Purkinje cell (primary cell): ENCODE results near the gene CCDC87. TPM values are rescaled to one million over a fixed set of nuclear protein-coding genes. Genes with fewer than 3 reads are reported as not detected.

Experiments
- polyA plus RNA-seq: library from polyadenylated mRNA; unstranded; fragments of >200 nt; fragmentation: Nextera tagmentation; gene quantifications from 2 replicates; pipeline ENCODE4 v1.2.1, GENCODE V29; 2014

Gene CCDC87, protein sequence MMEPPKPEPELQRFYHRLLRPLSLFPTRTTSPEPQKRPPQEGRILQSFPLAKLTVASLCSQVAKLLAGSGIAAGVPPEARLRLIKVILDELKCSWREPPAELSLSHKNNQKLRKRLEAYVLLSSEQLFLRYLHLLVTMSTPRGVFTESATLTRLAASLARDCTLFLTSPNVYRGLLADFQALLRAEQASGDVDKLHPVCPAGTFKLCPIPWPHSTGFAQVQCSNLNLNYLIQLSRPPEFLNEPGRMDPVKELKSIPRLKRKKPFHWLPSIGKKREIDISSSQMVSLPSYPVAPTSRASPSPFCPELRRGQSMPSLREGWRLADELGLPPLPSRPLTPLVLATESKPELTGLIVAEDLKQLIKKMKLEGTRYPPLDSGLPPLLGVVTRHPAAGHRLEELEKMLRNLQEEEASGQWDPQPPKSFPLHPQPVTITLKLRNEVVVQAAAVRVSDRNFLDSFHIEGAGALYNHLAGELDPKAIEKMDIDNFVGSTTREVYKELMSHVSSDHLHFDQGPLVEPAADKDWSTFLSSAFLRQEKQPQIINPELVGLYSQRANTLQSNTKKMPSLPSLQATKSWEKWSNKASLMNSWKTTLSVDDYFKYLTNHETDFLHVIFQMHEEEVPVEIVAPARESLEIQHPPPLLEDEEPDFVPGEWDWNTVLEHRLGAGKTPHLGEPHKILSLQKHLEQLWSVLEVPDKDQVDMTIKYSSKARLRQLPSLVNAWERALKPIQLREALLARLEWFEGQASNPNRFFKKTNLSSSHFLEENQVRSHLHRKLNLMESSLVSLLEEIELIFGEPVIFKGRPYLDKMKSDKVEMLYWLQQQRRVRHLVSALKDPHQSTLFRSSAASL
- not detected in 2 replicates for polyA plus RNA-seq

DNA sequence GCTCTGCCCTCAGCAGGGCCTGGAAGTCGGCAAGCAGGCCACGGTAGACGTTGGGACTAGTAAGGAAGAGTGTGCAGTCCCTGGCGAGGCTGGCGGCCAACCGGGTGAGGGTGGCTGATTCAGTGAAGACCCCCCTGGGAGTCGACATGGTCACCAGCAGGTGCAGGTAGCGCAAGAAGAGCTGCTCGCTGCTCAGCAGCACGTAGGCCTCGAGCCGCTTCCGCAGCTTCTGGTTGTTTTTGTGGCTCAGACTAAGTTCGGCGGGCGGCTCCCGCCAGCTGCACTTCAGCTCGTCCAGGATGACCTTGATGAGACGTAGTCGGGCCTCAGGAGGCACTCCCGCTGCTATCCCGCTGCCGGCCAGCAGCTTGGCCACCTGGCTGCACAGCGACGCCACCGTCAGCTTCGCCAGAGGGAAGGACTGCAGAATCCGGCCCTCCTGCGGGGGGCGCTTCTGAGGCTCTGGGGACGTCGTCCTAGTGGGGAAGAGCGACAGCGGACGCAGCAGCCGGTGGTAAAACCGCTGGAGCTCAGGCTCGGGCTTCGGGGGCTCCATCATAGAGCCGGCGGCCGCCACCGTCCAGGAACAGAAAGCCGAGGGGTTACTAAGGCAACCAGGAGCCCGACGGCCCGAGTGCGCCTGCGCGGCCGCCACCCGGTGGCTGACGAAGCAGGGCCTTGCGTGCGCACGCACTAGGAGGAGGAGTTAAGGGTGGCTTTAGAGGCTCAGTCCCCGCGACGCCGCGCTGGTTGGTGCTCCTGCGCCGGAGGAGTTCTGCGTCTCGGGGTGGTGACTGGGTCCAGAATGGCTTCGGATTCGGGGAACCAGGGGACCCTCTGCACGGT lies at the start of gene CCDC87, which contains the start of gene CCS:
CCDC87 (minus strand) TSS at position 607 of the 846 bp plus-strand sequence; CDS start at position 559, 48 bp downstream.
CCS (plus strand) TSS at position 729 of the 846 bp plus-strand sequence; CDS start at position 806, 77 bp downstream.

DNA sequence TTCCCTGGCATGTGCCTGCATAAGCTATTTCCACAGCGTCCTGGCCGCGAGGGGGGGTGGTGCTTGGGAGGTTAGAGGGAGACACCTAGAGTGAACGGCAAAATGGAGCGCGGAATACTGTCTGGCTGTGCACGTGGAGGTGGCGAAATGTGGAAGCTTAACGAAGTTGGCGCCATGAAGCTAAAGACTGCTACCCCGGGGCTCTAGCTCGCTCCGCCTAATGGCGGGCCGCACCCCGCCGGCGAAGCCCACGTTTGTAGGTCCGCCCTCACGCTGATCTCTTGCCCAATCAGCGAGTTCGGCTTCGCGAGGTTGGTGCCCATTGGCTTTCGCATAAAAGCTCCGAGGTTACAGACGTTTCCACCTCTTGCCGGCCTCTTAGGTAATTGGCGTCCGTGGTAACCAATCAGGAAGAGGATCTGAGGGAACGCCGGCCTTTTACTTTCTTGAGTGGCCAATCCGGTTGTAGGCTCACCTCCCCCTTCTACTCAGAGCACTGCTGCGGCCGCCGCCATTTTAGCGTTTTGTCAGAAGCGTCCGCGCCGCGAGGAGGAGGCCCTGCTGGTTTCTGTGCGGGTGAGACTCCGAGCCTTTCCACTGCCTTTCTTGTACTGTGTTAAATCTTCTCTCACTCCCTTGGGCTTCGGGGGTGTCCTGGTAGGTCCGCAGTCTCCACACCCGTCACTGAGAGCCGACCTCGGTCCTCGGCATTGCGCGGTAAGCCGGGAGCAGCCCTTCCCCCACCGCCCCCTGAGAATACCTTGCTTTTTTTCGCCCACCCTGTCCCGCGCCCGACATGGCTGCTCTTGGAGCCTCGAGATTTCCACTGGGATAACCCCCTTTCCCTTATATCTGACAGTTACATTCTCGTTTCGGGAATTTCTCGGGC lies 45.6 kb upstream of the CCDC87 start, which contains the start of gene RBM4:
RBM4 (plus strand) TSS at position 527 of the 889 bp plus-strand sequence. CDS start 1,009 bp downstream, outside the sequence.

DNA sequence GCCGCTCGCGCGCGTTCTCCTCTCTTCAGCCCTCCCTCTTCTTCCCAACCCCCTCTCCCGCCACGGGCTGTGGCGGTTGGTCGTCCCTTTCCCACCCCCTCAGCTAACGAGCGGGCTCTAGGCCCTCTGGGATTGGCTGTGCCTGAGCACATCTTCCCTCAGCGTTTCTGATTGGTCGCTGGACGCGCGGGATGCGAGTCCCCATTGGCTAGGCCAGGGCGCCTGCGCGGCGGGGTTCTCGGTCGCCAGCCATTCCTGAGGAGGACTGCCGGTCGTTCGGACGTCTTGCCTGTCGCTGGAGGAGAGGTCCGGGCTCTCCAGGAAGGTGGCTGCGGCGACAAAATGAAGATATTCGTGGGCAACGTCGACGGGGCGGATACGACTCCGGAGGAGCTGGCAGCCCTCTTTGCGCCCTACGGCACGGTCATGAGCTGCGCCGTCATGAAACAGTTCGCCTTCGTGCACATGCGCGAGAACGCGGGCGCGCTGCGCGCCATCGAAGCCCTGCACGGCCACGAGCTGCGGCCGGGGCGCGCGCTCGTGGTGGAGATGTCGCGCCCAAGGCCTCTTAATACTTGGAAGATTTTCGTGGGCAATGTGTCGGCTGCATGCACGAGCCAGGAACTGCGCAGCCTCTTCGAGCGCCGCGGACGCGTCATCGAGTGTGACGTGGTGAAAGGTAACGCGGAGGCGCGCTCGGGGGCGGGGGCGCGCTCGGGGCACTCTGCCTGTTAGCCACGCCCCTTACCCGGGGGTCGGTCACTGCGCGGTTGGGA lies 23.7 kb upstream of the CCDC87 start, which contains the start of gene RBM14:
RBM14 (plus strand) TSS at position 252 of the 776 bp plus-strand sequence; CDS start at position 343, 91 bp downstream.

DNA sequence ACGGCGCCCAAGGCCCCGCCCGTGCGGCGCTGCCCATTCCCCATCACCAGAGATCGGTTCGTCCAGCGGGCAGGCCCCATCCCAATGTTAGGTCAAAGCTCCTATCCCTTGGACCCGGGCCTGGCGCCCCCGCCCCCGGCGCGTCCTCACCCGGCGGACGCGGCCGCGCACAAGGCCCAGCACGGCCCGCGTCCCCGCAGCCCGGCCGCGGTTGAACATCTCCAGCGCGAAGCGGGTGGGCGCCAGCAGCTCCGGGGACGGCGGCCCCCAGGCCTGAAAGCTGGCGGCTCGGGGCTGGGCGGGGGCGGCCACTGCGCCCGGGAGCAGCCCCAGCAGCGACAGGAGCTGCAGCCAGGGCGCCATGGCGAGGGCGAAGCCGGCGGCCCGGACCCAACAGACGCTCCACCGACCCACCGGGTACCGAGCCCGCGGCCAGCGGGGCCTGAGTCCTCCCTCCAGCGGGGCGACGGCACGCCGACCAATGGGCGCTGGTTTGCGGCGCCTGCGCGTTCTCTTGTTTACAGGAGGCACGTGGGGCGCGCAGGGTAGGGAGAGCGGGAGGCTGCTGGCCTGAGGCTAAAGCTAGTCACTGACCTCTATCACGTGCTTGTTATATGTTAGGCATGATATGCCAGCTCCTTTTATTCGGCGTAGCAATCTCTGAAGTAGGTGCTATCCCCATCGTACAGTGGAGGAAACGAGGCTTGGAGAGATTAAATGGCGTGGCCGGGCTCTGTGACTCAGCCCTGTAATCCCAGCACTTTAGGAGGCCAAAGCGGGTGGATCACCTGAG lies 24.5 kb downstream of the CCDC87 start, which contains the start of gene CTSF:
CTSF (minus strand) TSS at position 483 of the 793 bp plus-strand sequence; CDS start at position 363, 120 bp downstream.

DNA sequence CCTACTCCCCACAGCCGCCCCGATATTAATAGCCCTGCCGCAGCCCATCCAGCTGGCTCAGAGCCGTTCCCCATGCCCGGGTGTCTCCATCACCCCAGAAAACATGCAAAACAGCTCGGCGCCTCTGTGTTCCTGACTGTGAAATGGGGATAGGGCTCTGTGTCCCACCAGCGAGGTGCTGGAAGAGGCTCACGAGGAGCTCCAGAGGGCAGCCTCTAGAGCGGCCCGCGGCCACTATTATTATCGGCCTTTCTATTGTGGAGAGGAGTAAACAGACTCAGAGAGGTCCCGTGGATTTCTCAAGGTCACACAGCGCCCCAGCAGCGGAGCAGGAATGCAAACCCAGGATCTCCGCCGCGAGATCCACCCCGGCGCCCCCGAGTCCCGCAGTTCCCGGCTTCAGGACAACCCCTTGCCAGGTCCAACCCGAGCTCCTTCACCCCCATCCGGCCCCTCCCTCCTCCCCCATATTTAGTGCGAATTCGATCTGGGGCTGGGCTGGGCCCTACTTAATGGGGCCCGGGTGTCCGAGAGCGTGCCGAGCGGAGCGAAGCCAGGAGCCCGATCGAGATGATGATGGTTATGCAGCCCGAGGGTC lies 46.4 kb downstream of the CCDC87 start, which contains the start of gene ACTN3:
ACTN3 (plus strand) TSS at position 536 of the 598 bp plus-strand sequence; CDS start at position 571, 35 bp downstream.

DNA sequence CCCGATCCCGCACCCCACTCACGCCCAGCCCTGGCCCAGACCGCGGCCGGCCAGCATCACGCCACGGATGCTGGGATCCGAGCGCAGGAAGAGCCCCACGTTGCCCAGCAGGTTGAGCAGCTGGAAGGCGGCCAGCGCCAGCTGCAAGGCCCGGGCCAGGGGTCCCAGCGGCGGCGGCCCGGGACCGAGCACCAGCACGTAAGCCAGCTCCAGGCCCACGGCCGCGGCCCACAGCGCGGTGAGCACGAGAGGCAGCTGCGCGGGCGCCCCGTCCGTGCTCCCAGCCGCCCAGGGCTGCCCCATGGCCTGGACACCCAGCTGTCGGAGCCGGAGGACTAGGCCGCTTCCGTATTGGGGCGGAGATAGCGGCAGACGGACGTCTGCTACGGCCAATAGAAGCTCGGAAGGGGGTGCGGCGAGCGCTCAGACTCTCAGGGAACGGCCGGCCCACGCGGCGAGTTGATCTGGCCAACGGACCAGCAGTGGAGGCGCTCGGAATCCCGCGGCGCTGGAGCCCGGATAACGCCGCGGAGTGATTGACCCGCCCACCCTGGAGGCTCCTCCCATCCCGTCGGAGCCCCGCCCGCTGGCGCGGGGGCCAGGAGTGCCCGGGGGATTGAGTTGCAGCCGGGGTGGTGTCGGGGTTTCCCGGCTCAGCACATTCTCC lies 47.0 kb downstream of the CCDC87 start, which contains the start of gene ZDHHC24:
ZDHHC24 (minus strand) TSS at position 348 of the 667 bp plus-strand sequence; CDS start at position 303, 45 bp downstream.

Other genes starting within 250 kb of the CCDC87 start
- gene BRMS1, start 248.0 kb downstream of the CCDC87 start, polyA plus RNA-seq: 2.6 and 6.8 TPM in 2 replicates
- gene B4GAT1, start 245.4 kb downstream of the CCDC87 start, polyA plus RNA-seq: 175 and 218 TPM in 2 replicates
- gene SLC29A2, start 221.3 kb downstream of the CCDC87 start, polyA plus RNA-seq: 0.52 and 0.69 TPM in 2 replicates
- gene NPAS4, start 172.0 kb downstream of the CCDC87 start, polyA plus RNA-seq: 0.16 TPM in 1 of 2 replicates, not detected in the other
- 17.4 and 20.0 TPM in 2 replicates for gene MRPL11, start 154.2 kb downstream of the CCDC87 start, polyA plus RNA-seq
- 1.9 and 3.8 TPM in 2 replicates for gene PELI3, start 126.2 kb downstream of the CCDC87 start, polyA plus RNA-seq
- 7.0 and 9.5 TPM in 2 replicates for gene DPP3, start 112.6 kb downstream of the CCDC87 start, polyA plus RNA-seq
- gene BBS1, start 82.4 kb downstream of the CCDC87 start, polyA plus RNA-seq: 8.4 and 11.0 TPM in 2 replicates
- gene ZDHHC24, start 47.0 kb downstream of the CCDC87 start, polyA plus RNA-seq: 3.7 and 4.8 TPM in 2 replicates
- not detected in 2 replicates for gene ACTN3, start 46.2 kb downstream of the CCDC87 start, polyA plus RNA-seq
- gene CTSF, start 24.5 kb downstream of the CCDC87 start, polyA plus RNA-seq: 17.0 and 22.1 TPM in 2 replicates
- 11.9 and 12.9 TPM in 2 replicates for gene CCS, start 122 bp upstream of the CCDC87 start, polyA plus RNA-seq
- 8.6 and 17.6 TPM in 2 replicates for gene RBM14, start 23.6 kb upstream of the CCDC87 start, polyA plus RNA-seq
- gene RBM4, start 45.6 kb upstream of the CCDC87 start, polyA plus RNA-seq: 45.8 and 61.8 TPM in 2 replicates
- gene RBM4B, start 84.8 kb upstream of the CCDC87 start, polyA plus RNA-seq: 16.2 and 17.1 TPM in 2 replicates
- gene SPTBN2, start 136.2 kb upstream of the CCDC87 start, polyA plus RNA-seq: 73.2 and 78.9 TPM in 2 replicates